ENCODE measurements around the gene ATP9B.
A peak's percentile ranks its signal among the peaks of the same experiment; 100 is the strongest.

Gene ATP9B

GRCh38 chr18:79378536-79379250, 309.5 kb downstream of the ATP9B start:
- peak in 47 of 51 donors; percentile 28 to 86 (median 62) for DNase-seq

- DNase-seq: no peak
These were observed 310.2 kb downstream of the ATP9B start for GRCh38 chr18:79379251-79379905.

- DNase-seq: no peak
These were observed 311.0 kb downstream of the ATP9B start for GRCh38 chr18:79379931-79380815.

- DNase-seq: peak in 40 of 51 donors; percentile 18 to 88 (median 56)
These were observed 311.9 kb downstream of the ATP9B start for GRCh38 chr18:79380816-79381806.

- no peak for DNase-seq
These were observed 312.7 kb downstream of the ATP9B start for GRCh38 chr18:79381811-79382311.

- no peak for DNase-seq
These were observed 313.6 kb downstream of the ATP9B start for GRCh38 chr18:79382681-79383387.

- no peak for DNase-seq
These were observed 314.3 kb downstream of the ATP9B start for GRCh38 chr18:79383388-79384056.

GRCh38 chr18:79384151-79384807, 315.1 kb downstream of the ATP9B start:
- DNase-seq: no peak

GRCh38 chr18:79384834-79385233, 315.6 kb downstream of the ATP9B start:
- no peak for DNase-seq

- DNase-seq: no peak
These were observed 316.1 kb downstream of the ATP9B start for GRCh38 chr18:79385326-79385707.

- DNase-seq: no peak
These were observed 316.6 kb downstream of the ATP9B start for GRCh38 chr18:79385708-79386341.

GRCh38 chr18:79386547-79386946, 317.4 kb downstream of the ATP9B start:
- no peak for DNase-seq

- DNase-seq: no peak
These were observed 318.0 kb downstream of the ATP9B start for GRCh38 chr18:79387214-79387613.

- DNase-seq: no peak
These were observed 318.4 kb downstream of the ATP9B start for GRCh38 chr18:79387615-79388014.

GRCh38 chr18:79388043-79388442, 318.8 kb downstream of the ATP9B start:
- no peak for DNase-seq

GRCh38 chr18:79389689-79390088, 320.5 kb downstream of the ATP9B start:
- no peak for DNase-seq

- no peak for DNase-seq
These were observed 323.0 kb downstream of the ATP9B start for GRCh38 chr18:79392226-79392625.

GRCh38 chr18:79393181-79393634, 324.0 kb downstream of the ATP9B start:
- DNase-seq: no peak

Measured in hypothalamus (tissue), 51 donors.